HCT116 (cell line): Measurements from ENCODE around the gene PDE9A. TPM values are rescaled to one million over a fixed set of nuclear protein-coding genes. Genes with fewer than 3 reads are reported as not detected.

Experiments used
- ATAC-seq: fragments of 200-7000 bp; cut with Tn5 transposase; 2 replicates; pipeline ENCODE4 v1.9.1; 2020; ENCODE audit warnings: mild to moderate bottlenecking, moderate library complexity
- BruUV-seq: library from RNA; stranded (reverse); fragments of 400-500 nt; replicated peaks from 2 replicates; lab custom pipeline; 2021; lab: Mats Ljungman, UMichigan
- CTCF ChIA-PET: fragments of 300-600 bp; sonication (Branson Sonifier 250); formaldehyde crosslinking; loops from one replicate; lab custom pipeline; 2021; ENCODE audit warnings: antibody characterized with exemption; lab: Charles Lee
- POLR2A ChIA-PET: fragments of 300-600, 350-600 bp; sonication (Branson Sonifier 250); formaldehyde crosslinking; loops from one replicate; lab custom pipeline; 2021; ENCODE audit warnings: antibody characterized with exemption; lab: Charles Lee
- RAD21 ChIA-PET, 2 experiments: fragments of 300-600 bp; sonication (Branson Sonifier 250); formaldehyde crosslinking; loops; one replicate each; lab custom pipeline; 2023; ENCODE audit warnings: low total read pairs in 2 of 2; ENCODE audit not compliant: uncharacterized antibody in 2 of 2, unreplicated experiment in 2 of 2, low non-redundant PET in 1 of 2; lab: Charles Lee
- DNase-seq: peaks from one replicate; pipeline ENCODE4 v3.0.0-alpha.2; 2010; ENCODE audit warnings: low read depth, low spot score
- H2AFZ ChIP-seq: fragments of 200-600 bp; shearing (Covaris generic), sonication (generic); 2 replicates; pipeline ENCODE4 v1.6.1; 2017; ENCODE audit warnings: low read depth, mixed run types, mixed read lengths, antibody characterized with exemption, low read length; ENCODE audit not compliant: poor library complexity, severe bottlenecking
- H3K27ac ChIP-seq: 2 replicates; pipeline ENCODE4 v1.5.1; 2012; ENCODE audit warnings: low read depth, low read length
- H3K27me3 ChIP-seq: fragments of 200-600 bp; sonication (generic); 2 replicates; pipeline ENCODE4 v1.6.1; 2016; ENCODE audit warnings: mixed run types, low read length, mixed read lengths; ENCODE audit not compliant: insufficient read depth
- H3K36me3 ChIP-seq, 2 experiments: fragments of 200-500 bp in 1 of 2; fragments of 200-600 bp in 1 of 2; sonication (Bioruptor generic) in 1 of 2; sonication (generic) in 1 of 2; 2 replicates each; pipeline versions ENCODE4 v1.5.1 to v1.6.1; 2014 to 2016; ENCODE audit warnings: low read length in 2 of 2, inconsistent platforms in 1 of 2, mixed read lengths in 1 of 2, mixed run types in 1 of 2; ENCODE audit not compliant: insufficient read depth in 2 of 2, control insufficient read depth in 1 of 2
- H3K4me1 ChIP-seq, 2 experiments: fragments of 200-600 bp in 1 of 2; sonication (generic) in 1 of 2; 2 replicates each; pipeline versions ENCODE4 v1.5.1 to v1.6.1; 2012 to 2017; ENCODE audit warnings: low read length in 2 of 2, inconsistent platforms in 1 of 2, mild to moderate bottlenecking in 1 of 2, mixed read lengths in 1 of 2, mixed run types in 1 of 2, moderate library complexity in 1 of 2; ENCODE audit not compliant: insufficient read depth in 2 of 2, control insufficient read depth in 1 of 2
- H3K4me2 ChIP-seq: fragments of 200-600 bp; sonication (generic); 2 replicates; pipeline ENCODE4 v1.6.1; 2017; ENCODE audit warnings: mixed run types, low read length, mixed read lengths
- H3K4me3 ChIP-seq, 2 experiments: fragments of 200-600 bp in 1 of 2; sonication (generic) in 1 of 2; replicated peaks in 1 of 2; 2 replicates each; pipeline ENCODE4 v1.5.1; 2011 to 2016; ENCODE audit warnings: low read length in 2 of 2, control low read depth in 1 of 2, low read depth in 1 of 2, mild to moderate bottlenecking in 1 of 2, mixed read lengths in 1 of 2, mixed run types in 1 of 2
- H3K79me2 ChIP-seq: fragments of 200-600 bp; sonication (generic); 2 replicates; pipeline ENCODE4 v1.6.1; 2017; ENCODE audit warnings: mild to moderate bottlenecking, mixed run types, low read length, moderate library complexity, mixed read lengths; ENCODE audit not compliant: insufficient read depth
- H3K9ac ChIP-seq: fragments of 200-600 bp; sonication (generic); 2 replicates; pipeline ENCODE4 v1.6.1; 2016; ENCODE audit warnings: low read length, mixed read lengths
- H3K9me2 ChIP-seq: fragments of 200-600 bp; sonication (generic), shearing (Covaris generic); 2 replicates; pipeline ENCODE4 v1.6.1; 2017; ENCODE audit warnings: mixed run types, mild to moderate bottlenecking, moderate library complexity; ENCODE audit not compliant: insufficient read depth
- H3K9me3 ChIP-seq, 2 experiments: fragments of 200-500 bp in 1 of 2; fragments of 200-600 bp in 1 of 2; sonication (Bioruptor generic) in 1 of 2; sonication (generic) in 1 of 2; 2 replicates each; pipeline ENCODE4 v1.6.1; 2014 to 2017; ENCODE audit warnings: low read length in 2 of 2, mixed read lengths in 2 of 2, inconsistent platforms in 1 of 2, low read depth in 1 of 2, mild to moderate bottlenecking in 1 of 2, mixed run types in 1 of 2, moderate library complexity in 1 of 2; ENCODE audit not compliant: control insufficient read depth in 1 of 2, insufficient read depth in 1 of 2
- H4K20me1 ChIP-seq: fragments of 200-600 bp; sonication (generic), shearing (Covaris generic); 2 replicates; pipeline ENCODE4 v1.6.1; 2017; ENCODE audit warnings: mixed run types, mild to moderate bottlenecking, moderate library complexity; ENCODE audit not compliant: insufficient read depth
- CBX3 ChIP-seq: IDR thresholded peaks from 2 replicates; pipeline ENCODE4 v1.6.1; 2012; ENCODE audit warnings: low read depth
- CEBPB ChIP-seq: IDR thresholded peaks from 2 replicates; pipeline ENCODE4 v1.6.1; 2012; ENCODE audit warnings: low read depth
- EGR1 ChIP-seq: IDR thresholded peaks from 2 replicates; pipeline ENCODE4 v1.6.1; 2012; ENCODE audit warnings: low read depth
- ELF1 ChIP-seq: IDR thresholded peaks from 2 replicates; pipeline ENCODE4 v1.6.1; 2012; ENCODE audit warnings: low read depth, borderline replicate concordance
- EZH2 ChIP-seq: fragments of 200-600 bp; sonication (generic); IDR thresholded peaks from 2 replicates; pipeline ENCODE4 v1.6.1; 2017; ENCODE audit warnings: antibody characterized with exemption, mixed run types
- EZH2phosphoT487 ChIP-seq: fragments of 200-600 bp; IDR thresholded peaks from 2 replicates; pipeline ENCODE4 v1.6.1; 2018; ENCODE audit warnings: antibody characterized with exemption, borderline replicate concordance
- FOSL1 ChIP-seq: IDR thresholded peaks from 2 replicates; pipeline ENCODE4 v1.6.1; 2012; ENCODE audit warnings: low read depth
- JUND ChIP-seq: IDR thresholded peaks from 2 replicates; pipeline ENCODE4 v1.6.1; 2012
- POLR2A ChIP-seq: IDR thresholded peaks from 2 replicates; pipeline ENCODE4 v1.7.0; 2011; ENCODE audit warnings: borderline replicate concordance; ENCODE audit not compliant: insufficient read depth, insufficient read length; ENCODE audit errors: extremely low read depth
- POLR2AphosphoS5 ChIP-seq: IDR thresholded peaks from 2 replicates; pipeline ENCODE4 v1.6.1; 2011; ENCODE audit warnings: mild to moderate bottlenecking, low read depth, low read length, moderate library complexity
- RAD21 ChIP-seq: IDR thresholded peaks from 2 replicates; pipeline ENCODE4 v1.6.1; 2012; ENCODE audit warnings: low read depth, mild to moderate bottlenecking
- SIN3A ChIP-seq: IDR thresholded peaks from 2 replicates; pipeline ENCODE4 v1.6.1; 2012; ENCODE audit warnings: low read depth
- SP1 ChIP-seq: IDR thresholded peaks from 2 replicates; pipeline ENCODE4 v1.6.1; 2012; ENCODE audit warnings: low read depth
- SRF ChIP-seq: IDR thresholded peaks from 2 replicates; pipeline ENCODE4 v1.6.1; 2012; ENCODE audit warnings: low read depth
- TCF7L2 ChIP-seq: IDR thresholded peaks from 2 replicates; pipeline ENCODE4 v1.7.0; 2011; ENCODE audit warnings: borderline replicate concordance, inconsistent platforms; ENCODE audit not compliant: insufficient read depth, insufficient read length; ENCODE audit errors: extremely low read depth
- ZFX ChIP-seq: fragments of 450-650 bp; IDR thresholded peaks from 2 replicates; pipeline ENCODE4 v1.6.1; 2017
- intact Hi-C: fragments of 100-400 bp; cut with micrococcal nuclease; formaldehyde crosslinking; loops from 2 replicates; pipeline ENCODE4 v1.10.0; 2022
- total RNA-seq: library from RNA; stranded (reverse); gene quantifications from one replicate; pipeline ENCODE4 v1.2.1, GENCODE V29; 2021; ENCODE audit not compliant: unreplicated experiment
- TF ChIP-seq, protein P1 (sequence below), 3 experiments: fragments of 200-600 bp in 1 of 3; sonication (generic) in 1 of 3; IDR thresholded peaks in 2 of 3; conservative IDR thresholded peaks in 1 of 3; 2 replicates each; pipeline ENCODE4 v1.5.1; 2012 to 2017; ENCODE audit warnings: low read depth in 2 of 3, low read length in 2 of 3, antibody characterized with exemption in 1 of 3, borderline replicate concordance in 1 of 3, control low read depth in 1 of 3, mild to moderate bottlenecking in 1 of 3, mixed read lengths in 1 of 3, mixed run types in 1 of 3, moderate library complexity in 1 of 3; ENCODE audit not compliant: insufficient read depth in 1 of 3
- TF ChIP-seq, protein P2 (sequence below): IDR thresholded peaks from 2 replicates; pipeline ENCODE4 v1.6.1; 2012; ENCODE audit warnings: low read depth

Gene PDE9A
- total RNA-seq, 1 experiment from 2014 or later: 31.4 TPM

DNA sequence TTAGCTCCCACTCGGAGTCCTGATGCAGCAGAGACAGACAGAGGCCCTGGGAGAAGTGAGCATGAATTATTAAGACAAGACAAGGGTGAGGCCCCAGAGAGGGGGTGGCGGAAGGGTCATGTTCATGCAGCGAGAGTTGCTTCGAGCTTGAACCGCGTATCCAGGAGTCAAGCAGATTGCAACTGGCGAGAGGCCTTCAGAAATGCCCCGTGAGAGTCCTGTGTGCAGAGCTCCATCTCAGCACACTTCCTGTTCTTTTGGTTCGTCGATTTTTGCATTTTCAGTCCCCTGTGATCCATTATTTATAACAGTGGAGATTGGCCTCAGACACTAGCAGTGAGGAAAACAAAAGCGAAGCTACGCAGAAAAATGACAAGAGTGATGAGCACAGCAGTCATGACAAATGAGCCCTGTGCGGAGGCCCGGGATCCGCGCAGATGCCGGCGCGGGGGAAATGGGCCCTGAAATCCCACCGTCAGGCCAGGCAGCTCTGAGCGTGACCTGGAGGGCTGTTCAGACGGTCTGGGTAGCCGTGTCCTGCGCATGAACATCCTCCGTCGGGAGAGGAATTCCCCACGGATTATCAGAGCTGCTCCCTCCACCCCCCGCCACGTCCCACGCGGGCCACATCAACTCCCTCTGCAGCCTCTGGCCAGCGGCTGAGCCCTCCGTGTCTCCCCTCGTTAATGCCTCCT is 15.0 kb downstream of the PDE9A start:
- Histone ChIP-seq H4K20me1 (no peaks in the 10 kb centered on the region), H3K36me3 (peaks cover 3 to 5% of the 10 kb centered on the region in 2 experiments; a peak in 2 of 4 replicates), H3K9ac (no peak overlapping the region), H3K27me3 (no peaks in the 10 kb centered on the region), H3K79me2 (peaks cover 8% of the 10 kb centered on the region; the same call in 1 of the 2 replicates), H2AFZ (no peak overlapping the region), H3K27ac (no peak overlapping the region), H3K9me2 (no peaks in the 10 kb centered on the region), H3K9me3 (no peaks in the 10 kb centered on the region), H3K4me1 (peaks cover 44 to 45% of the 10 kb centered on the region in 2 experiments), H3K4me3 (no peak overlapping the region), H3K4me2 (no peak overlapping the region)
- CTCF ChIA-PET: no interaction called here
- POLR2A ChIA-PET: no interaction called here
- DNase-seq (no peak), ATAC-seq (no peak)
- intact Hi-C loops: no loop called here
- RAD21 ChIA-PET: no interaction called here
- BruUV-seq: no TSS peak
- TF ChIP-seq CEBPB (no peak), SIN3A (no peak), ELF1 (no peak), ZFX (no peak), TCF7L2 (no peak), POLR2A (no peak), EZH2phosphoT487 (no peak), SP1 (no peak), EZH2 (no peak), JUND (no peak), POLR2AphosphoS5 (no peak), RAD21 (no peak), SRF (no peak), CBX3 (no peak), FOSL1 (no peak), EGR1 (no peak)
- TF ChIP-seq, protein P1, sequence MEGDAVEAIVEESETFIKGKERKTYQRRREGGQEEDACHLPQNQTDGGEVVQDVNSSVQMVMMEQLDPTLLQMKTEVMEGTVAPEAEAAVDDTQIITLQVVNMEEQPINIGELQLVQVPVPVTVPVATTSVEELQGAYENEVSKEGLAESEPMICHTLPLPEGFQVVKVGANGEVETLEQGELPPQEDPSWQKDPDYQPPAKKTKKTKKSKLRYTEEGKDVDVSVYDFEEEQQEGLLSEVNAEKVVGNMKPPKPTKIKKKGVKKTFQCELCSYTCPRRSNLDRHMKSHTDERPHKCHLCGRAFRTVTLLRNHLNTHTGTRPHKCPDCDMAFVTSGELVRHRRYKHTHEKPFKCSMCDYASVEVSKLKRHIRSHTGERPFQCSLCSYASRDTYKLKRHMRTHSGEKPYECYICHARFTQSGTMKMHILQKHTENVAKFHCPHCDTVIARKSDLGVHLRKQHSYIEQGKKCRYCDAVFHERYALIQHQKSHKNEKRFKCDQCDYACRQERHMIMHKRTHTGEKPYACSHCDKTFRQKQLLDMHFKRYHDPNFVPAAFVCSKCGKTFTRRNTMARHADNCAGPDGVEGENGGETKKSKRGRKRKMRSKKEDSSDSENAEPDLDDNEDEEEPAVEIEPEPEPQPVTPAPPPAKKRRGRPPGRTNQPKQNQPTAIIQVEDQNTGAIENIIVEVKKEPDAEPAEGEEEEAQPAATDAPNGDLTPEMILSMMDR (IDR thresholded peaks at IDR 0.05 in 2 of 3, conservative IDR thresholded peaks at IDR 0.05 in 1 of 3; ENCODE audit: borderline replicate concordance in 1 of 3, insufficient read depth in 1 of 3, low read depth in 2 of 3, low read length in 2 of 3): no peak
- TF ChIP-seq, protein P2, sequence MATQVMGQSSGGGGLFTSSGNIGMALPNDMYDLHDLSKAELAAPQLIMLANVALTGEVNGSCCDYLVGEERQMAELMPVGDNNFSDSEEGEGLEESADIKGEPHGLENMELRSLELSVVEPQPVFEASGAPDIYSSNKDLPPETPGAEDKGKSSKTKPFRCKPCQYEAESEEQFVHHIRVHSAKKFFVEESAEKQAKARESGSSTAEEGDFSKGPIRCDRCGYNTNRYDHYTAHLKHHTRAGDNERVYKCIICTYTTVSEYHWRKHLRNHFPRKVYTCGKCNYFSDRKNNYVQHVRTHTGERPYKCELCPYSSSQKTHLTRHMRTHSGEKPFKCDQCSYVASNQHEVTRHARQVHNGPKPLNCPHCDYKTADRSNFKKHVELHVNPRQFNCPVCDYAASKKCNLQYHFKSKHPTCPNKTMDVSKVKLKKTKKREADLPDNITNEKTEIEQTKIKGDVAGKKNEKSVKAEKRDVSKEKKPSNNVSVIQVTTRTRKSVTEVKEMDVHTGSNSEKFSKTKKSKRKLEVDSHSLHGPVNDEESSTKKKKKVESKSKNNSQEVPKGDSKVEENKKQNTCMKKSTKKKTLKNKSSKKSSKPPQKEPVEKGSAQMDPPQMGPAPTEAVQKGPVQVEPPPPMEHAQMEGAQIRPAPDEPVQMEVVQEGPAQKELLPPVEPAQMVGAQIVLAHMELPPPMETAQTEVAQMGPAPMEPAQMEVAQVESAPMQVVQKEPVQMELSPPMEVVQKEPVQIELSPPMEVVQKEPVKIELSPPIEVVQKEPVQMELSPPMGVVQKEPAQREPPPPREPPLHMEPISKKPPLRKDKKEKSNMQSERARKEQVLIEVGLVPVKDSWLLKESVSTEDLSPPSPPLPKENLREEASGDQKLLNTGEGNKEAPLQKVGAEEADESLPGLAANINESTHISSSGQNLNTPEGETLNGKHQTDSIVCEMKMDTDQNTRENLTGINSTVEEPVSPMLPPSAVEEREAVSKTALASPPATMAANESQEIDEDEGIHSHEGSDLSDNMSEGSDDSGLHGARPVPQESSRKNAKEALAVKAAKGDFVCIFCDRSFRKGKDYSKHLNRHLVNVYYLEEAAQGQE: no peak
- TF ChIP-seq, all 23 proteins: peak for 0
